ENCODE data around the gene FARS2.

FARS2 gene

DNA sequence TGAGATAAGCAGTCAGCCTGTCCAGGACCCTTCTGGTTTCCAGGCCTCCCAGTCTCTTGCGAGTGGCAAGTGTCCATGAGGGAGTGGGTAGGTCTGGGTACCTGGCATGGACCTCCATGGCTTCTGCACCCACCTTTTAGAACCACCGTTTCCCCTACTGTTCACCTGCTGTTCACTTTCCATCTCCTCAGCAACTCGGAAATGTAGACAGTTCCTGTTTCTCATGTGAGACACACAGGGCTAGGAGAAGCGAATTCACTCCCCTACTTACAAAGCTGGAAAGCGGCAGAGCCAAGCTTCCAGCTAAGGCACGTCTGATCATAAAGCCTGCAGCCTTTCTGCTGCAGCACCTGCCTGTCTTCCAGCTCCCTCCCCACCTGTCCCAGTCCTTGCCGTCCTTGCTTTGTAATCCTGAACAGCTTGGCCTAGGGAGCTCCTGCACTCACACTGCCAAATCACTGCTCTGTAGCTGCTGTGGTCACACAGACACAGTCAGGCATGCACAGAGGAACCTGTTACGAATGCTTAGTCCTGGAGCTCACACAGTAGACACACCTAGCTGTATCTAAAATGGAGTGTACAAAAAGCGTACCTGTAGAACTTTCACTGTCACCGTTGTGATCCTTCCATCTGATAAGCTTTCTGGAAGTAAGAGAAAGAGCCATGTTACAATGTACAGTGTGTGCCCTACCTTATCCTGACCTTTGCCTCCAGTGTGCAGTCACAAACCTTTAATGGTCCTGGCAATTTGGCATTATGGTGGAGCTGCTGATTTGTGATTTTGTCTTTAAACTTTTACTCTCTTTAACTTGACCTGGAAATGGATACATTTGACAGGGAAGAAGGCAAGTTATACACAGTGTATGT is 451.3 kb downstream of the FARS2 start:
- Histone ChIP-seq H3K4me1 (ENCODE audit: insufficient read depth, low read length) (0 out of 2 replicates have a peak, but pooled peaks cover under 1% of the 10 kb centered on the region), H3K9me3 (ENCODE audit: insufficient read depth, low read length, severe bottlenecking) (peaks cover 12% of the 10 kb centered on the region), H3K27me3 (ENCODE audit: insufficient read depth, low read length, poor library complexity) (no peaks in the 10 kb centered on the region), H3K9ac (ENCODE audit: low read depth, low read length) (no peak overlapping the region), H3K4me2 (ENCODE audit: insufficient read depth, low read length) (no peak overlapping the region), H4K20me1 (ENCODE audit: insufficient read depth, low read length) (no peaks in the 10 kb centered on the region), H2AFZ (ENCODE audit: low read depth, low read length) (no peak overlapping the region), H3K27ac (ENCODE audit: low read length) (no peak overlapping the region), H3K4me3 (ENCODE audit: low read depth in 1 of 2, low read length in 2 of 2) (no peak overlapping the region), H3K36me3 (ENCODE audit: insufficient read depth, low read length) (no peaks in the 10 kb centered on the region), H3K79me2 (ENCODE audit: insufficient read depth, low read length) (no peaks in the 10 kb centered on the region)
- TF ChIP-seq, protein P1, sequence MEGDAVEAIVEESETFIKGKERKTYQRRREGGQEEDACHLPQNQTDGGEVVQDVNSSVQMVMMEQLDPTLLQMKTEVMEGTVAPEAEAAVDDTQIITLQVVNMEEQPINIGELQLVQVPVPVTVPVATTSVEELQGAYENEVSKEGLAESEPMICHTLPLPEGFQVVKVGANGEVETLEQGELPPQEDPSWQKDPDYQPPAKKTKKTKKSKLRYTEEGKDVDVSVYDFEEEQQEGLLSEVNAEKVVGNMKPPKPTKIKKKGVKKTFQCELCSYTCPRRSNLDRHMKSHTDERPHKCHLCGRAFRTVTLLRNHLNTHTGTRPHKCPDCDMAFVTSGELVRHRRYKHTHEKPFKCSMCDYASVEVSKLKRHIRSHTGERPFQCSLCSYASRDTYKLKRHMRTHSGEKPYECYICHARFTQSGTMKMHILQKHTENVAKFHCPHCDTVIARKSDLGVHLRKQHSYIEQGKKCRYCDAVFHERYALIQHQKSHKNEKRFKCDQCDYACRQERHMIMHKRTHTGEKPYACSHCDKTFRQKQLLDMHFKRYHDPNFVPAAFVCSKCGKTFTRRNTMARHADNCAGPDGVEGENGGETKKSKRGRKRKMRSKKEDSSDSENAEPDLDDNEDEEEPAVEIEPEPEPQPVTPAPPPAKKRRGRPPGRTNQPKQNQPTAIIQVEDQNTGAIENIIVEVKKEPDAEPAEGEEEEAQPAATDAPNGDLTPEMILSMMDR (IDR thresholded peaks at IDR 0.05; ENCODE audit: borderline replicate concordance, extremely low read depth, low read length, poor library complexity, severe bottlenecking) = no peak
- TF ChIP-seq EZH2 (IDR thresholded peaks at IDR 0.05; ENCODE audit: borderline replicate concordance, low read depth, low read length, severe bottlenecking) = no peak
- DNase-seq (no peak), ATAC-seq (ENCODE audit: insufficient read depth, low read depth) (no peak)

DNA sequence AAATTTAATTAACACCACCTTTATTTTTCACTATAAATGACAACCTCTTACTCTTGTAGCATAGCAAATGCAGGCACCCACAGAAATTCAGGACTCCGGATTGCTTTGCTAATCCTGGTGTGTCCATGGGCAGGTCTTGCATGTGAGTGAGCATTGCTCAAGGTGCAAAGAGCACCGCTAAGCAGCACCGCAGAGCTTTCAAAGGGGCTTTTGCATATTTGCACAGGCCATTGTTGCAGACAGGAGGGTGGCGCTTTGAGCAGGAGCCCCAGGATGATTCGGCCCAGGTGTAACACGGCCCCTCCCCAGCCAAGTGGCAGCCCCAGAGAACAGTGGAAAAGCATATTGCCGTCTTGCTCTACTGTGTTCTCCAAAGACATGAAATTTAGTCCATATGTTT is 452.2 kb downstream of the FARS2 start:
- no peak for DNase-seq
- H3K4me2 ChIP-seq (ENCODE audit: insufficient read depth, low read length) = no peak overlapping the region

DNA sequence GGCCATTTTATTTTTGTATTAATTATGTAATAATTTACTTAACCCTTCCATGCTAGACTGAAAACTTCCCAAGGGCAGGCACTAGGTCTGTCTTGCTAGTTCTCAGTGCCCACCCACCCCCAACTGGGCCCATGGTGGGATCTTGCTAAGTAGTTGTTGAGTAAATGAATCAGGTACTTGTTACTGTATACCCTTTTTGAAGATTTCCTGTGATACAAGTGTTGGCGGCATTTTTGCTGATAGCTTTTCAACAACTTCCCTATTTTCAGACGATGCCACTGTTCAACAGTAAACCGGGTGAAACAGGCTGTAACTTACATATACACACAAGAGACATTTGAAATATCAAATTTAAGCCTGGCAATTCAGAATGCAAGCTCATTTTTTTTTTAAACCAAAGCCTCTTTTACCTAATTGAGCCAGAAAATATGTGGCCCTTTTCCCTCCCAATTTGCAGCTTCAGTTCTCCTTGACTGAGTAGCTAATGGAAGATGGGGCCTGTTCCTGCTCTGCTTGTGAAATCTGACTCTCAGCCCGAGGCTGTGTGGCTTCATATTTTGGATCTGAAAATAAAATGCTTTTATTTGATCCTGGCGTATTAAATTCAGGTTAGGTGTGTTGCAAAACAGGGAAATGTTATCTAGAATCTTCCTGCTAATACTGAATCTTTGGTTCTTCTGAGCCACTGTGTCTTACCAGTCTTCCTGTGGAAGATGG is 457.1 kb downstream of the FARS2 start:
- no peaks in the 10 kb centered on the region for H3K79me2 ChIP-seq (ENCODE audit: insufficient read depth, low read length)
- H3K27ac ChIP-seq (ENCODE audit: low read length) = no peak overlapping the region
- H3K36me3 ChIP-seq (ENCODE audit: insufficient read depth, low read length) = no peaks in the 10 kb centered on the region
- H4K20me1 ChIP-seq (ENCODE audit: insufficient read depth, low read length) = no peaks in the 10 kb centered on the region
- H3K4me3 ChIP-seq (ENCODE audit: low read depth in 1 of 2, low read length in 2 of 2) = no peak overlapping the region
- H3K4me2 ChIP-seq (ENCODE audit: insufficient read depth, low read length) = no peak overlapping the region
- no peak for ATAC-seq (ENCODE audit: insufficient read depth, low read depth)
- peaks cover 12% of the 10 kb centered on the region for H3K9me3 ChIP-seq (ENCODE audit: insufficient read depth, low read length, severe bottlenecking)
- DNase-seq = no peak
- H2AFZ ChIP-seq (ENCODE audit: low read depth, low read length) = no peak overlapping the region
- H3K4me1 ChIP-seq (ENCODE audit: insufficient read depth, low read length) = no peaks in the 10 kb centered on the region
- TF ChIP-seq EZH2 (IDR thresholded peaks at IDR 0.05; ENCODE audit: borderline replicate concordance, low read depth, low read length, severe bottlenecking) = no peak
- TF ChIP-seq, protein P1 (IDR thresholded peaks at IDR 0.05; ENCODE audit: borderline replicate concordance, extremely low read depth, low read length, poor library complexity, severe bottlenecking) = no peak
- H3K9ac ChIP-seq (ENCODE audit: low read depth, low read length) = no peak overlapping the region
- no peaks in the 10 kb centered on the region for H3K27me3 ChIP-seq (ENCODE audit: insufficient read depth, low read length, poor library complexity)

More for the DNA sequence above, 452.2 kb downstream of the FARS2 start:
- Histone ChIP-seq H3K36me3 (ENCODE audit: insufficient read depth, low read length) (no peaks in the 10 kb centered on the region), H3K9me3 (ENCODE audit: insufficient read depth, low read length, severe bottlenecking) (peaks cover 12% of the 10 kb centered on the region), H3K9ac (ENCODE audit: low read depth, low read length) (no peak overlapping the region), H3K27ac (ENCODE audit: low read length) (no peak overlapping the region), H3K27me3 (ENCODE audit: insufficient read depth, low read length, poor library complexity) (no peaks in the 10 kb centered on the region), H3K4me1 (ENCODE audit: insufficient read depth, low read length) (no peaks in the 10 kb centered on the region), H2AFZ (ENCODE audit: low read depth, low read length) (no peak overlapping the region), H3K4me3 (ENCODE audit: low read depth in 1 of 2, low read length in 2 of 2) (no peak overlapping the region), H3K79me2 (ENCODE audit: insufficient read depth, low read length) (no peaks in the 10 kb centered on the region), H4K20me1 (ENCODE audit: insufficient read depth, low read length) (no peaks in the 10 kb centered on the region)
- no peak for ATAC-seq (ENCODE audit: insufficient read depth, low read depth)
- TF ChIP-seq, protein P1 (IDR thresholded peaks at IDR 0.05; ENCODE audit: borderline replicate concordance, extremely low read depth, low read length, poor library complexity, severe bottlenecking) = no peak
- TF ChIP-seq EZH2 (IDR thresholded peaks at IDR 0.05; ENCODE audit: borderline replicate concordance, low read depth, low read length, severe bottlenecking) = no peak
